NAMALWA (cell line): ENCODE results near the gene GRIN1.
"Not testable (repeated sequence)": the region's sequence is repeated elsewhere in the genome, so short reads cannot be mapped to it uniquely, and the experiment has no call there.

Experiments
- DNase-seq: peaks from one replicate; pipeline ENCODE4 v3.0.0-alpha.2; 2015; ENCODE audit warnings: low spot score

GRIN1 gene

DNA sequence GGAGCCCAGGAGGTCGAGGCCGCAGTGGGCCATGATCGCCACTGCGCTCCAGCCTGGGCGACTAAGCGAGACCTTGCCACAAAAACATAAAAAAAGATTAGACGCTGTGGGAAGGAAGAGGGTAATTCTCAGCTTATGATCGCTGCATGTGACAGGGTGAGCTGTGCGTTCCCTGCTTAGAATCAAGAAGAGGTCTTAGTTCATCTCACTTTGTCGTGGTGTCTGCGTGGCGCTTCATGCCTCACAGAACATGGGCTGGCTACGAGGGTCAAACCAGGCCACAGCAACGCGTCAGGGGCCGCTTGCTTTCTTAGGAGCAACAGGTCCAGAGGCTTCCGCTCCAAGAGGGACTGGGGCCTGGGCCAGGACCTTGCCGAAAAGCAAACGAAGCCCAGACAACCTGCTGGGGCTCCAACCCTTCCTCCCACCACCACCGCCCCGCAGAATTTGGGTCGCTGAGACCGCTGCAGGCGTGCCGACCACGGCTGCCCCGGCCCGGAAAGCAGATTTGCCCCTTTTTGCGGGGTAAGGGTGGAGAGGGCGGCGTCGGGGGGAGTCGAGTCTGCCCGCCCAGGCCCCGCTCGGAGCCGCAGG is 10.0 kb upstream of the GRIN1 start:
- no peak for DNase-seq

GRCh38 chr9:137129456-137130175 is 9.3 kb upstream of the GRIN1 start:
- DNase-seq: peak; percentile 96

GRCh38 chr9:137130176-137130755 is 8.7 kb upstream of the GRIN1 start:
- no peak for DNase-seq

DNA sequence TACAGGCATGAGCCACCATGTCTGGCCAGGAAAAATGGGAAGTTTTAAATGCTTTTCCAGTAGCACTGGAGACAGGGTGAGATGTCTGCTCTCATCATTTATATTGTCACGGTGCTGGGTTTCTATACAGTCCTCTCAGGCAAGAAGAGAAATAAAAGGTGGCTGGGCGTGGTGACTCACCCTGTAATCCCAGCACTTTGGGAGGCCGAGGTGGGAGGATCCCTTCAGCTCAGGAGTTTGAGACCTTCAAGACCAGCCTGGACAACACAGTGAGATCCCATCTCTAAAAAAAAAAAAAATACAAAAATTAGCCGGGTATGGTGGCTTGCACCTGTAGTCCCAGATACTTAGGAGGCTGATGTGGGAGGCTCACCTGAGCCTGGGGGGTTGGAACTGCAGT is 4.8 kb upstream of the GRIN1 start:
- no peak for DNase-seq

DNA sequence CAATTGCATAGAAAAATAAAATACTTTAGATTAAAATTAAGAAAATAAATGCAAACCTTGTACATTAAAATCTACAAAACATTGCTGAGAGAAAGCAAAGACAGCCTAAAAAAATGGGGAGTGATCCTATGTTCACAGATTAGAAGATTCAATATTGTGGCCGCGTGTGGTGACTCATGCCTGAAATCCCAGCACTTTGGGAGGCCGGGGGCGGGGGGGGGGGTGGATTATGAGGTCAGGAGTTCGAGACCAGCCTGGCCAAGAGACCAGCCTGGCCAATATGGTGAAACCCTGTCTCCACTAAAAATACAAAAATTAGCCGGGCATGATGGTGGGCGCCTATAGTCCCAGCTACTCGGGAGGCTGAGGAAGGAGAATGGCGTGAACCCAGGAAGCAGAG is 3.8 kb upstream of the GRIN1 start:
- DNase-seq: not testable (repeated sequence)

DNA sequence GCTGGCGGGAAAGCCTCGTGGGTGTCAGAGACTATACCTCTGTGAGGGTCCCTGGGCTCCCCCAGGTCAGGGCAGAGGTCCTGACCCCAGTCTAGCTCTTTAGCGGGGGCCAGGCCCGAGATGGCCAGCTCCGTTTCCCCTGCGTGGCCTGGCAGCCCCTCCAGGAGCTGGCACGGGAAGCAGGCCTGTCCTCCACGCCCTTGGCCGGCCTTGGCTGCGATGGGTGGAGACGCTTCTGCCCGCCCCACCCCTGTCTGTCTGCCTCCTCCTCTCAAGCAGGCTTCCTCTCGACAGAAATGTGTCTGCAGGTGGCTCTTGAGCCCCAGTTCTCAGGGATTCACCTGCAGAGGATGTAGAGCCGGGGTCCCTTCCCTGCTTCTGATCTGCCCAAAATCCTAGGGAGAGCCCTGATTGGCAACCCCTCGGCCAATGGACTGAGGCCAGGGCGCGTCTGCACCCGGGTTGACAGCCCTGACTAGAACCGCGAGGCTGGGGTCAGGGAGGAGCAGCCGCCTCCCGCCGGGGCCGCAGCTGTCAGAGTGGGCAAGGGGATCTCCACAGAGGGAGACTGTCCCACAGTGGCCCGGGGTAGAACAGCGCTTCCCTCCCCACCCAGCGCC is 2.6 kb upstream of the GRIN1 start:
- no peak for DNase-seq

DNA sequence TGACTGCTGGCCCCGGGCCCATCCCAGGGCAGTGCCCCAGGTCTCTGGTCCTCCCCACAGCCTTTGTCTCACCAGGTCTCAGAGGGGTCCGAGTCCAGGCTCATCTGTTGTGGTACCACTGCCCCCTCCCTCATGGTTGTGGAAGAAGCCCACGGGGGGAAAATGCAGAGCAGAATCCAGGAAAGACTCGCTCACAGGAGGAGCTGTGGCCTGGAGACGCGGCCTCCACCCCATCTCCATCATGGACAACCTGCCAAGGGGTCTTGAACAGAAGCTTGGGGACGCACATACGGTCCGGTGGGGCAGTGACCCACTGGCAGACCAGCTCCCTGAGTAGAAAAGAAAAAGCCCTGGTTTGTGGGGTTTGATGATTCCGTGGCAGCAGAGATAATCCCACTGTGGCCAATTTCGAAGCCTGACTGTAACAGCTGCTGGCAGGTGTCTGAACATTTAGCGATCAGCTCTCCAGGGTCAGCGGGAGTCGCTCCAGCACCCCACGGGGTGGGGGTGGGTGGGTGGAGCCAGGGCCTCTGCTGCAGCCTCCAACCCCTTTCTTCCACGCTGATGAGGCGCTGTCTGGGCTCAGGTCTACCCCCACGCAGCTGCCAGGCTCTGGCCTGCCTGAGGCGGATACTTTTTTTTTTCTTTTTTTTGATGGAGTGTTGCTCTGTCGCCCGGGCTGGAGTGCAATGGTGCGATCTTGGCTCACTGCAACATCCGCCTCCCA is 1.9 kb upstream of the GRIN1 start:
- DNase-seq: no peak

DNA sequence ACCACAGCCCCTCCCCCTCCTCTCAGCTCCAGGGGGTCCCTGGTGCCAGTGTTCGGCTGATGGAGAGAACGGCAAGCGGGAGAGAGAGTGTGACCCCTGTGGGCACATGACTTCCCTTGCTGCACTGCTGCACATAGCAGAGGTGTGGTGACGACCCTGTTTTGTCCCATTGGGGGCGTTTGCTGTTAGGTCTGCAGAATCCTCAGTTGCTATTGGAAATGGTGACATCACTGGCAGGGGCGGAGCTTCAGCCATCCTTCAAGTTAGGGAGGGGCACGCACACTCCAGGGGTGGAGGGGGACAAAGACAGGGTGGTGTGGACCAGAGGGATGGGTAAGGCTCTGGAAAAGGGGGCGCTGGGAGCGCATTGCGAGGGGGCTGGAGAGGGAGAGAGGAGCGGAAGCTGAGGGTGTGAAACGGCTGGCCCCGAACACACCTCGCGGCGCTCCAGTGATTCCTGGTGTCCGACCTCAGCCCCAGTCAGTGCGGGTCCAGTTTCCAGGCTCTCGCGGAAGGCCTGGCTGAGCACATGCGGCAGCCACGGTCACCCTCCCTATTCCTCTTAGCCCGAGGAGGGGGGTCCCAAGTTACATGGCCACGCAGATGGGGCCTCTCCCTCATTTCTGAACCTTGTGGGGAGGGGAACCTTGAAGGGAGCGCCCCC is 764 bp upstream of the GRIN1 start:
- peak; percentile 85 for DNase-seq

GRCh38 chr9:137139468-137140150 is 655 bp downstream of the GRIN1 start:
- DNase-seq: no peak

DNA sequence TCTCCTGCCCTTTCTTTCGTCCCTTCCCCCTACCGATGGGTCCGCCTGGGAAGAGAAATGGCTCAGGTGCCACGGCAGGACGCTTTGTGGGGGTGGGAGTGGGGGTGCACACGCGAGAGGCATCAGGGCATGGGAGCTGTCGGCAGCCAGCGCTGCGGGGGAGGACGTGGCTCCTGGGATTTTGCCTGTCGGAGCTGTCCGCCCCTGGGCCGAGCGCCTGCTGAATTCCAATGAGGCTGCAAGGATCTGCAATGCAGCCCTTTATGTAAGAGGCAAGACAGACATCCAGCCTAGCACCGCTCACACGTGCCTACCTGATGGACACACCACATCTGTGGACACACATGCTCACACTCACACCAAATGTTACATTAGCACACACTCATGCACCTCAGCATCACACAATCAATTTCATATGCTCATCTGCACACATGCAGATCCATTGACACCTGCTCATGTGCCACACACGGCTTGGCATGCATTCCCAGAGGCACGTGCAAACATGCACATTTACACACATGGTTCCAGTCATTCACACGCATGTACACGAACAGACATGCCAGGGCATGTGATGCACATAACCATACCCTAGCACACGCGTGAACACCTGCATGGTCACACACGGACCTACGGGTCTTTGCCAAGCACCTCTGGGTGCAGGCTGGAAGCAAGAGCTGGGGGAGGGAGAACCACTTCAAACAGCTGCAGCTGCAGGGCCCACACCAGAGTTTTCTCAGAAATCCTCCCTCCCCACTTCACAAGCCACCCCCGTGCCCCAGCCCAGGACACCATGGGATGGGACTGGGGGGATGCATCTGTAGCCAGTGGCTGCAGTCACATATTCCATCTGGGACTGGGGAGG is 1.4 kb downstream of the GRIN1 start:
- peak; percentile 50 for DNase-seq

- DNase-seq: no peak
Observed at GRCh38 chr9:137141050-137141810, 2.3 kb downstream of the GRIN1 start.

- no peak for DNase-seq
Observed at GRCh38 chr9:137141976-137142936, 3.3 kb downstream of the GRIN1 start.

GRCh38 chr9:137143459-137143858 is 4.5 kb downstream of the GRIN1 start:
- no peak for DNase-seq

DNA sequence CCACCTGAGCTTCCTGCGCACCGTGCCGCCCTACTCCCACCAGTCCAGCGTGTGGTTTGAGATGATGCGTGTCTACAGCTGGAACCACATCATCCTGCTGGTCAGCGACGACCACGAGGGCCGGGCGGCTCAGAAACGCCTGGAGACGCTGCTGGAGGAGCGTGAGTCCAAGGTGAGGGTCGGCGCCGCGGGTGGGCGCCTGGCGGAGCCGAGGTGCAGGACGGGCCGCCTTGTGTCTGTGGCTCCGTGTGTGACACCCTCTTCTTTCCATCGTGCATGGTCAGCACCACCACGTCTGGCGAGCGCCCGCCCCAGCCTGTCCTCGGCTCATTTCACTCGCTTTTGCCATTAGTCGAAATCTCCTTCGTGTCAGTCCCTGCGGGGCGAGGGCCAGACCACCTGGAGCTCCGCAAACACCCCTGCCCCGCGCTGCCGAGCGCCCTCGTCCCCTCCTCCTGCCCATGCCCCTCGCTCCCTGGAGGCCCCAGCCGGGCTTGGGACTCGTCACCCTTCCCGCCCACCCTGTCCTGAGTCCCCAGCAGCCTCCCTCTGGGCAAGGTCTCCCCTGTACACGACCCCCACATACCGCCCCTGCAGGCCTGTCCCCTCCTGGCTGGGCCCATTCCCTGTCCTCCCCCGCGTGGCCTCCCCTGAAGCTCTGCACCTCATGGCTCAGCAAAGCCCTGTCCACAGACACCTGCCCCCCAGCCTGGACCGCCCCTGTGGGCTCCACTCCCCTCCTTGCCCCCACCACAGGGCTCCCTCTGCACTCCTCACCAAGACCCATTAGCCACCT is 7.0 kb downstream of the GRIN1 start:
- DNase-seq: no peak

GRCh38 chr9:137146527-137146918 is 7.6 kb downstream of the GRIN1 start:
- DNase-seq: peak; percentile 38

DNA sequence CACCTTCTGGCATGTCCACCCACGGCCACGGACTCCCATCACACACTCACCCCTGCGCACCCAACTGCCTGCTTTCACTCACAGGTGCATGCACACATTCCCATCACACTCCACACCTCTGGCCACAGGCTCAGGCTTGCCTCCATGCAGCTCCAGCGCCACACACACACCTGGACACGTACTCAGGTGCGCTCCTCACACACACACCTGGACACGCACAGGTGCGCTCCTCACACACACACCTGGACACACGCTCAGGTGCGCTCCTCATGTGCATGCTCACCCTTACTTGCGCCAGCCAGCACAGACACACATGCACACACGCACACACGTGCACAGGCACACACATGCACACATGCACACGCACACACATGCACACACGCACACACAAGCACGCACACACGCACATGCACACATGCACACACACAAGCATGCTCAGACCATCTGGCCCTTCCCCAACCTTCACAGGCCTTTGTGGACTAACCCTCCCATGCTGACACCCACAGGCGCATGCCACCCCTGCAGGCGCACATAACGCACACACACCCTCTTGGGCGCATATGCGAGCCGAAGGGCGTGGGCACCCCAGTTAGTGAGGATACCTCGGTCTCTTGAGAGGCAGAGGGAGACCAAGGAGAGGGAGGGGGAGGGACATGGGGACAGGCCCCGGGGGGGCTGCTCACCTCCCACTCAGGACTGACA is 8.3 kb downstream of the GRIN1 start:
- DNase-seq: peak; percentile 31

DNA sequence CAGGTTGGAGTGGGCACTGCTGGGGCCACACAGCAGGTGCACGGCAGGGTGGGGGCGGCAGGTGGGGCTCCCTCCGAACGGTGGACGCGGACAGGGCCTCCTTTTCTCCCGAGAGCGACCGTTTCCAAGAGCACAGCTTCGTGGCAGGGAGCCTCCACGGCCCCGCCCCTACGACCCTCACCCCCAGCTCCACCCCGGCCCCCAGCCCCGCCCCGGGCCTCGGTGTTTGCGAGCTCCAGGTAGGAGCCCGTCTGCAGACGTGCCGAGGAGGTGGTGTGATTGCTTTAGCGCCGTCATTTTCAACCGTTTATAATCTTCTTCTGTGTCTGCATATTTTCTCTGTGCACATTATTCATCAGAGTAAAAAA is 8.8 kb downstream of the GRIN1 start:
- DNase-seq: no peak
